Sigmoid colon (tissue), 4 donors: Measurements from ENCODE around the gene GEMIN2.

Experiments
- EP300 ChIP-seq, 4 donors: sonication (generic); formaldehyde crosslinking; IDR thresholded peaks; one replicate each; pipeline ENCODE4 v1.6.1; 2017; ENCODE audit warnings: antibody characterized with exemption in 4 of 4
- POLR2A ChIP-seq, 2 donors: fragments of 450-650 bp; IDR thresholded peaks; one replicate each; pipeline ENCODE4 v1.6.1; 2016; ENCODE audit warnings: antibody characterized with exemption in 2 of 2, mild to moderate bottlenecking in 2 of 2, moderate library complexity in 2 of 2
- POLR2AphosphoS5 ChIP-seq, 4 donors: sonication (generic); formaldehyde crosslinking; IDR thresholded peaks; one replicate each; pipeline ENCODE4 v1.6.1; 2017; ENCODE audit warnings: antibody characterized with exemption in 4 of 4
- TF ChIP-seq, protein P1 (sequence below), 4 experiments: fragments of 450-650 bp in 3 of 4; fragments of 200-600 bp in 1 of 4; IDR thresholded peaks; one replicate each; pipeline ENCODE4 v1.5.1; 2016 to 2019; ENCODE audit warnings: antibody characterized with exemption in 4 of 4, mild to moderate bottlenecking in 3 of 4, moderate library complexity in 2 of 4

DNA sequence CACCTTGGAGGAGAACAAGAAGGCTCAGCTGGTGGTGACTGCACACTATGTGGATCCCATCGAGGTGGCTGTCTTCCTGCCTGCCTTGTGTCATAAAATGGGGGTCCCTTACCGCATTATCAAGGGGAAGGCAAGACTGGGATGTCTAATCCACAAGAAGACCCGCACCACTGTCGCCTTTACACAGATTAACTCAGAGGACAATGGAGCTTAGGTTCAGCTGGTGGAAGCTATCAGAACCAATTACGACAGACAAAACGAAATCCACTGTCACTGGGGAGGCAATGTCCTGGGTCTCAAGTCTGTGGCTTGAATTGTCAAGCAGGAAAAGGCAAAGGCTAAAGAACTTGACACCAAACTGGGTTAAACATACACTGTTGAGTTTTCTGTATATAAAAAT lies 43.4 kb downstream of the GEMIN2 start:
- TF ChIP-seq POLR2A (IDR thresholded peaks at IDR 0.05) (no peak), POLR2AphosphoS5 (IDR thresholded peaks at IDR 0.05) (no peak), EP300 (IDR thresholded peaks at IDR 0.05) (no peak)
- TF ChIP-seq, protein P1, sequence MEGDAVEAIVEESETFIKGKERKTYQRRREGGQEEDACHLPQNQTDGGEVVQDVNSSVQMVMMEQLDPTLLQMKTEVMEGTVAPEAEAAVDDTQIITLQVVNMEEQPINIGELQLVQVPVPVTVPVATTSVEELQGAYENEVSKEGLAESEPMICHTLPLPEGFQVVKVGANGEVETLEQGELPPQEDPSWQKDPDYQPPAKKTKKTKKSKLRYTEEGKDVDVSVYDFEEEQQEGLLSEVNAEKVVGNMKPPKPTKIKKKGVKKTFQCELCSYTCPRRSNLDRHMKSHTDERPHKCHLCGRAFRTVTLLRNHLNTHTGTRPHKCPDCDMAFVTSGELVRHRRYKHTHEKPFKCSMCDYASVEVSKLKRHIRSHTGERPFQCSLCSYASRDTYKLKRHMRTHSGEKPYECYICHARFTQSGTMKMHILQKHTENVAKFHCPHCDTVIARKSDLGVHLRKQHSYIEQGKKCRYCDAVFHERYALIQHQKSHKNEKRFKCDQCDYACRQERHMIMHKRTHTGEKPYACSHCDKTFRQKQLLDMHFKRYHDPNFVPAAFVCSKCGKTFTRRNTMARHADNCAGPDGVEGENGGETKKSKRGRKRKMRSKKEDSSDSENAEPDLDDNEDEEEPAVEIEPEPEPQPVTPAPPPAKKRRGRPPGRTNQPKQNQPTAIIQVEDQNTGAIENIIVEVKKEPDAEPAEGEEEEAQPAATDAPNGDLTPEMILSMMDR (IDR thresholded peaks at IDR 0.05): no peak
